NB4 (cell line): Measurements from ENCODE around the gene GXYLT1.
"Not testable (repeated sequence)": the region's sequence is repeated elsewhere in the genome, so short reads cannot be mapped to it uniquely, and the experiment has no call there.

Experiments
- DNase-seq: peaks from one replicate; pipeline ENCODE4 v3.0.0; 2010; ENCODE audit warnings: low read depth
- H3K4me3 ChIP-seq: one replicate; pipeline ENCODE4 v1.5.1; 2011; ENCODE audit warnings: mild to moderate bottlenecking, low read depth, low read length, moderate library complexity
- CTCF ChIP-seq: IDR thresholded peaks from one replicate; pipeline ENCODE4 v1.5.1; 2012; ENCODE audit warnings: low read depth, low read length
- MYC ChIP-seq: IDR thresholded peaks from 2 replicates; pipeline ENCODE4 v1.6.1; 2011; ENCODE audit warnings: low read depth, low read length
- POLR2A ChIP-seq: IDR thresholded peaks from 2 replicates; pipeline ENCODE4 v1.6.1; 2011; ENCODE audit warnings: mild to moderate bottlenecking; ENCODE audit not compliant: insufficient read length; ENCODE audit errors: extremely low read depth
- TF ChIP-seq, protein P1 (sequence below): IDR thresholded peaks from 2 replicates; pipeline ENCODE4 v1.6.1; 2011; ENCODE audit warnings: low read depth, low read length

GXYLT1 gene

DNA sequence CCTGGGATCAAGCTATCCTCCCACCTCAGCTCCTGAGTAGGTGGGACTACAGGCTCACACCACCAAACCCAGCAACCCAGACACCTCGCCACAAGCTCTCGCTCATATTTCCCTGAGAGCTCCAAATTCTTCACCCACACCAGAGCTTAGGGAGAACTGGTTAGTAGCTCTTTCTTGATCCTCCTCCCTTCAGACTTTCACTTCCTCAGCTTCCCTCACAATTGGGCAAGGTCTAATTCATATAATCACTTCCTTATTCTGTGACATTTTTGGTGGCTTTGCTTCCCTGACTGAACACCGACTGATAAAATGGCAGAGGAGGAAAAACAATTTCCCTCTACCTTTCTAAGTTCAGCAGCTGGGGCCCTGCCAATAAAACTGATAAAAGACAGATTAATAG, 88.5 kb downstream of the GXYLT1 start:
- no peak overlapping the region for H3K4me3 ChIP-seq
- TF ChIP-seq CTCF = no peak
- TF ChIP-seq MYC = no peak
- TF ChIP-seq, protein P1, sequence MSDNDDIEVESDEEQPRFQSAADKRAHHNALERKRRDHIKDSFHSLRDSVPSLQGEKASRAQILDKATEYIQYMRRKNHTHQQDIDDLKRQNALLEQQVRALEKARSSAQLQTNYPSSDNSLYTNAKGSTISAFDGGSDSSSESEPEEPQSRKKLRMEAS = no peak
- TF ChIP-seq POLR2A = no peak
- DNase-seq = peak; percentile 76

GRCh38 chr12:42053456-42053855, 91.2 kb downstream of the GXYLT1 start:
- TF ChIP-seq, protein P1 = no peak
- TF ChIP-seq POLR2A (no peak), CTCF (no peak), MYC (no peak)
- DNase-seq = no peak
- no peak overlapping the region for H3K4me3 ChIP-seq

DNA sequence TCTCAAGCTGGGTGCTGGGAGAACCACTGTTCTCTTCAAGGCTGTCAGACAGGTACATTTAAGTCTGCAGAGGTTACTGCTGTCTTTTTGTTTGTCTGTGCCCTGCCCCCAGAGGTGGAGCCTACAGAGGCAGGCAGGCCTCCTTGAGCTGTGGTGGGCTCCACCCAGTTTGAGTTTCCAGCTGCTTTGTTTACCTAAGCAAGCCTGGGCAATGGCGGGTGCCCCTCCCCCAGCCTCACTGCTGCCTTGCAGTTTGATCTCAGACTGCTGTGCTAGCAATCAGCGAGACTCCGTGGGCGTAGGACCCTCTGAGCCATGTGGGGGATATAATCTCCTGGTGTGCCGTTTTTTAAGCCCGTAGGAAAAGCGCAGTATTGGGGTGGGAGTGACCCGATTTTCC, 95.7 kb downstream of the GXYLT1 start:
- not testable (repeated sequence) for DNase-seq, H3K4me3 ChIP-seq

- no peak overlapping the region for H3K4me3 ChIP-seq
- TF ChIP-seq POLR2A (no peak), MYC (no peak), CTCF (no peak)
- TF ChIP-seq, protein P1 = no peak
- DNase-seq = no peak
These were observed 105.1 kb downstream of the GXYLT1 start for GRCh38 chr12:42039577-42039976.

DNA sequence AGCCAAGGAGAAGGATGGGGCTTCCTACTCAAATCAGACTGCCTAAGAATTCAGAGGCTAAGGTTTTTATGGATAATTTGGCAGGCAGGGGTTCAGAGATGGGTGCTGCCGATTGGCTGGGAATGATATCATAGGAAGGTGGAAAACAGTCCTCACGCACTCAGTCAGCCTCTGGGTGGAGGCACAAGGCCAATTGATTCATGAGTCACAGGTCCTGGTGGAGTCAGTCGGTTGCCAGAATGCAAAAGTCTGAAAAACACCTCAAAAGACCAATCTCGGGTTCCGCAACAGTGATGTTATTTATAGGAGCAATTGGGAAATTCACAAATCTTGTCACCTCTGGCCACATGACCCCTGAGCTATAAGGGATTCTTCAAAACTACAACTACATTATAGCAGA, 105.5 kb downstream of the GXYLT1 start:
- no peak overlapping the region for H3K4me3 ChIP-seq
- TF ChIP-seq CTCF (no peak), POLR2A (no peak), MYC (no peak)
- TF ChIP-seq, protein P1 = no peak
- no peak for DNase-seq

DNA sequence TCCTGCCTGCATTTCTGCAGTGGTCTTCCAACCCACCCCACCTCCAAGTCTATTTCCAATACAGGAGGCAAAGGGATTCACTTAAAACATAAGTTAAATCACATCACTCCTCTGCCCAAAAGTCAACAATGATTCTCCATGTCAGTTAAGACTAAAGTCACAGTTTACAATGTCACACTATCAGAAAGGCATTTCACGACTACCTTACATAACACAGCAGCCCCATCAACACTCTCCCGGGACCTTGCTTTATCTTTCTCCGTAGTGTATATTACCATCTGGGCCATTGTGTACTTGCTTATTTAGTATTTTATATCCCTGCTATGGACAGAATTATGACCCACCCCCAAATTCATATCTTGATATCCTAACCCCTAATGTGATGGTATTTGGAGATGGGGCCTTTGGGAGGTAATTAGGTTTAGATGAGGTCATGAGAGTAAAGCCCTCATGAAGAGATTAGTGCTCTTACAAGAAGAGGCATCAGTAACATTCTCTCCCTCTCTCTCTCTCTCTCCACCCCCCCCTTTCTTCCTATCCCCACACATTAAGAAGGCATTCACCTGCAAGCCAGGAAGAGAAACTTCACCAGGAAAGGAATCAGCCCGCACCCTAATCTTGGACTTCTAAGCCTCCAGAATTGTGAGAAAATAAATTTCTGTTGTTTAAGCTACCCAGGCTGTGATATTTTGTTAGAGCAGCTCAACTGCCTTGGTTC, 112.7 kb downstream of the GXYLT1 start:
- TF ChIP-seq MYC (no peak), POLR2A (no peak), CTCF (no peak)
- TF ChIP-seq, protein P1 = no peak
- no peak for DNase-seq
- no peak overlapping the region for H3K4me3 ChIP-seq
